Renal cortex interstitium (tissue), 11 donors: ENCODE results near the gene CCNH. TPM values are rescaled to one million over a fixed set of nuclear protein-coding genes. Genes with fewer than 3 reads are reported as not detected.

ENCODE experiments used
- DNase-seq, 11 donors: peaks; one replicate each; pipeline ENCODE4 v3.0.0-alpha.2; 2013; ENCODE audit warnings: low read depth in 9 of 11, low spot score in 4 of 11; ENCODE audit errors: extremely low read depth in 1 of 11
- polyA plus RNA-seq, 3 donors: library from polyadenylated mRNA; unstranded; fragments of 120-200 nt; gene quantifications; one replicate each; pipeline ENCODE4 v1.2.1, GENCODE V29; 2013; ENCODE audit not compliant: insufficient read length in 3 of 3

CCNH gene
- polyA plus RNA-seq, 3 donors, result 47.9 to 61.0 (median 59.2) TPM

GRCh38 chr5:87411586-87411972 lies 1.2 kb downstream of the CCNH start:
- DNase-seq, result no peak

- DNase-seq, result no peak
These were observed 1.8 kb downstream of the CCNH start for GRCh38 chr5:87410931-87411330.

DNA sequence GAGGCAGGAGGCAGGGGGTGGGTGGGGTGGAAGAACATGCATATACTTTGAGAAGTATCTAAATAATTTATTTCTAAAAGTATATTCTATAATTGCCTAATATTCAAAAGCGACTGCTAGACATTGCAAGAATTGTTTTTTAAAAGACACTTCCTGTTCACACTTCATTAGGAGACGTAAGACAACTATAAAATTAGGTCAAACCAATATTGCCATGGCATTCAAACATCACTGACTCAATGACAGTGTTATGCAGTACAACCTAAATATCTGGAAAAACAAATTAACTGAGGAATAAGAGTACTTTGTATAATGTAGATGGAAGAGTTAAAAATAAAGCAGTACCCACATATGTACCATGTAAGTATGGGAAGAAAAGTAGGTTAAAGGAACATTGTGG lies 4.5 kb downstream of the CCNH start:
- DNase-seq, result no peak

GRCh38 chr5:87405472-87406155 lies 7.1 kb downstream of the CCNH start:
- no peak for DNase-seq

GRCh38 chr5:87404359-87404758 lies 8.4 kb downstream of the CCNH start:
- DNase-seq, result no peak

- DNase-seq, result no peak
These were observed 8.8 kb downstream of the CCNH start for GRCh38 chr5:87403899-87404298.

GRCh38 chr5:87403409-87403808 lies 9.3 kb downstream of the CCNH start:
- DNase-seq, result no peak

DNA sequence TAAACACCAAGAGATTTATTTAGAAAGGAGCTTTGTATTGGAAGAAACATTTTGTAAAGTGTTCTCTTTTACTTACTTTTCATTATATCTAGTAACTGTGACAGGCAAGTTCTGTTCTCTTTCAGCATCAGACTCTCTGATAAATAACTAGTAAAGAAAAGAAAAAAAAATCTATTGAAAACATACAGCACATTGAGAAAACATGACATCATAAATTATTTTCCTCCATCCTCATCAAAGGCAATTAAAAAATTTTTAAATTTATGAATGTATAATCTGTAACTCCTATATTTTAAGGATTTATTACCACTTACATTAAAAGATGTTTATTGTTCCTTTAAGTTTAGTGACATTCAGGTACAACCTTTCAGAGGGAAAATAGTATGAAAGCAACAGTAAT lies 11.1 kb downstream of the CCNH start:
- DNase-seq, result no peak

DNA sequence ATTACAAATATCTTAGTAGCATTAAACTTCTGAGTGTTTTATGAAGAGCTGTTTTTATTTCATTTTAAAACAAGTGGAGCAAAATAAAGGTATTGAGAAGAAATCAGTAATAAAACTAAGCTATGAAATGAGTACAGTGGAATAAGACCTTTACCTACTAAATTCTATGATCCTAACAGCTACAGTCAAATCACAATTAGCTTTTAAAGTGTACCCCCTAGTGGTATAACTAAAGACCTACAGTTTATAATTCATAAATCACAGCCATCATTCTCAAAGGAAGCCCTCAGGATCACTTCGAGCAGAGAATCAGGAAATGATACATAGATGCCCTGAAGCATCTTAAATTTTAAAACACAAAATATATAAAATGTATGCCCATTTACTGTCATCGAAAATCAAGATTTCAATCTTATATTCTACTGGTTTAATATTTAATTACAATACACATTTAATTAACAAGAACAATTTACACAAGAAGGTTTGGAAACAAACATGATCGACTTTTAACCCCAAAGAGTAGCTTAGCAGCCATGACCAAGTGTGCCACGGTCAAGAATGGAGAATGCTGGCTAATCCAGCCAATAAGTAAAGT lies 12.3 kb downstream of the CCNH start:
- peak in 1 of 11 donors; percentile 2 for DNase-seq

DNA sequence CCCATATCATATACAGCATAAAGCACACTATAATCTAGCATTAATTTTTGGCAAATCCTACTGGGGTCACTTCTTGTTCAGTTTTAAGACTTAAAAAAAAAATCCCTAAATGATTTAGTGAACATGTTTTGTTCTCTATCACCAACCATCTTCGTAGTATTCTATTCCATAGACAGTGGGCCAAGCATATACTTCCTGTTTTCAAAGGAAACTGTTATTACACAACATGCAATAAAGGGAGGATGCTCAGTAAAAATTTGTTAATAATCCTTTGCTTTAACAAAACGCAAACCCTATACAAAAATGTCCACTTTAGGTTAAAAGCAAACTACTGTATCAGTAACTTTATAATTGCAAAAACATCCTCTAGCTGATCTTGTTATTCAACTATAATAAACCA lies 13.0 kb downstream of the CCNH start:
- DNase-seq, result no peak

GRCh38 chr5:87398981-87399614 lies 13.6 kb downstream of the CCNH start:
- no peak for DNase-seq

GRCh38 chr5:87394411-87395165 lies 18.1 kb downstream of the CCNH start:
- DNase-seq, result no peak

DNA sequence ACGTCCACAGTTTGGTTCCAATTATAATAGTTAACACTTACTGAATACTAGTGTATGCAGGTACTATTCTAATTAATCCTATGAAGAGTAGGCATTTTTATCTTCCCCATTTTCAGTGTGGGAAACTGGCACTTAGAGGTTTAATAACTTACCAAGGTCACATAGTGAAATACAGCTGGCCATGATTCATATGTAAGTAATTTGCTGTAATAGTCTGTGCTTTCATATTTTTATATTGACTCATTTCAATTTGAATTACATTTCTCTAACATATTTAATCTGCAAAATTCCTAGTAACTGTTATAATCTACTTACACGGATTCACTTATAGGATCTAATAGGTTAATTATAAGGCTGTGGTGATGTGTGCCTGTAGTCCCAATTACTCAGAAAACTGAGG lies 19.4 kb downstream of the CCNH start:
- DNase-seq, result no peak

DNA sequence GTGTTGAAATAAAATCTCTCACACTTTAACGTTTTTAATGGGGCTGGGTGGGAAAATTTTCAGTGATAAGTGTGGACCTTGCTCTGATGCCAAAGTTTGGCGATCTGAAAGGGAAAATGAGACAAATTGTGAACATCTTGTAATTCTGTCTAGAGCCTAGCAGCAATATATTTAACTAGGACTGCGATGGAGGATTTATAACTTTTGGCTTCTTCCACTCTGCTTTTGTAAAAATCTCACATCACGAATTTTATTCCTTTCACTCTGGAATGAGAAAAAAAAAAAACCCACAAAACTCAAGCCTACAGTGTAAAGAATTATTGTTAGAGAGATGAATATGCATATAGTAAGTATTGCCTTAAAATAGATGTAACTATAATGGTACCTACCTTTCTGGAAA lies 19.9 kb downstream of the CCNH start:
- DNase-seq, result no peak

DNA sequence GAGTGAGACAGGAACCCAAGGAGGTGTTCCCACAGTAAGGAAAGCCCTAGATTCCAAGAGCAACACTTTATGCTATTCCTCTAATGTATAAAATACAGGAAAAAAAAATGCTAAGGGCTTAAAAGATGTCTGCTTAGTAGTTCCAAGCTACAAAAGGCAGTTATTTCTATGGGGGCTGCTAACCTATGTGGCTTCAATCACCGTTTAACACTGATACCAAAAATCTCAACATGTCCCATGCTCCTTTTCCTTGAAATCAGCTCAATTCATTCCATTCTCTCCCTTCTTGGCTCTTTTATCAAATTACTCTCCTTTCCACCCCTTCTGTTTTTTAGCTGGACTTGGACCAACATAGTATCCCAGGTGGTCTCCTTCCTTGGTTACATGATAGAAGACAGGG lies 20.6 kb downstream of the CCNH start:
- no peak for DNase-seq

- DNase-seq, result no peak
These were observed 22.0 kb downstream of the CCNH start for GRCh38 chr5:87390576-87391199.

GRCh38 chr5:87390075-87390474 lies 22.7 kb downstream of the CCNH start:
- DNase-seq, result no peak

- no peak for DNase-seq
These were observed 23.3 kb downstream of the CCNH start for GRCh38 chr5:87389296-87390034.

DNA sequence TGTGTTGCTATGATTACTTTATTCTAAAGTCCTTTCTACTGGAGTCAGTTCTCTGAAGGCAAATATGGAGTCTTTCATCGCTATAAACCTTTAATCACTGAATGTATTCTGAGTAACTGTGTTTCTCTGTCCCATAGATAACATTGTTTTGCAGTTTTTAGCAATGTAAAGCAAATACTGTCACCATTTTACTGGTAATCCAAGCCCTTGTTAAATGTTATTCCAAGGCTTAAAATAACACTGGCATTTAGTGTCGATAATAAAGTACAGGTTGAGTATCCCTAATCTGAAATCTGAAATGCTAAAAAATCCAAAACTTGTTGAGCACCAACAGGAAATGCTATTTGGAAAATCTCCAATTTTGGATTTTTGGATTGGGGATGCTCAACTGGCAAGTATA lies 24.6 kb downstream of the CCNH start:
- no peak for DNase-seq
